GM12873 (cell line): ENCODE results near the gene SLC25A1.

ENCODE experiments used
- TF ChIP-seq, protein P1 (sequence below): IDR thresholded peaks from 2 replicates; pipeline ENCODE4 v1.5.1; 2012; ENCODE audit warnings: low read depth, mild to moderate bottlenecking, moderate library complexity, low read length, control low read depth; ENCODE audit not compliant: insufficient read depth; ENCODE audit errors: missing control alignments

Gene SLC25A1

DNA sequence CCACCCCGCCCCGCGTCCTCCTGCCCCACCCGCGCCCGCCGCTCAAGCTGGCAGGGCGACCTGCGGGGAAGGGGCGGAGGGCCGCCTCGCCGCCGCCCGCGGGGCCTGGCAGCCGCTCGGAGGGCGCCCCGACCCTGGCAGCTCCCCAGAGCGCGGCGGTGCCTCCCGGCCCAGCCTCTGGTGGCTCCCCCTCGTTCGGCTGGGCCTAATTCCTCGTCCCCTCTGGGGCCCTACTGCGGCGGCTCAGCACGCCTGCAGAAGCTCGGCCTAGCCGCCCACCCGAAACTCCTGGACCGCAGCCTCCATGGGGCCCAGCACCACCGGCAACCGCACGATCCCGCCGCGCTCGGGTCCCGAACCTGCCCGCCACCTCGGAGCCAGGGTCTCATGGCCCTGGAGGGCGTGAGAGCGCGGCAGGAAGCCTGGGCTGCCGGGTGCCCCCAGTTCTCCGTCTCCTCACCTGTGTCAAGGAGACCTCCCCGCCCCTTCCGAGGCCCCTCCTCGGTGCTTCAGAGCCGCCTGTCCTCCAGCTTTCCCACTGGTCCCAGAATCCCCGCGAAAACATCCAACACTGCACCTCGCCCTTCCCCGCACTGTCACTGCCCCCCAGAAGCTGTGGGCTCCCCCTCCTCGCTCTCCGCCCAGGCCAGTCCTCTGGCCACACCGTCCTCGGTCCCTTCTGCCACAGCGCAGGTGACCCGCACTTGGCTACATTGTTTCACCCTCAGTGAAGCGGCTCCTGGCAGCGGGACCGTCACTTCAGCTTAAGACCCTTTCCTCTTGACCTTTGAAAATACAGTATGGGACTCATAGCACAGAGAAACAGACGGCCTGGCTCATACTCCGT lies 27.8 kb downstream of the SLC25A1 start:
- TF ChIP-seq, protein P1, sequence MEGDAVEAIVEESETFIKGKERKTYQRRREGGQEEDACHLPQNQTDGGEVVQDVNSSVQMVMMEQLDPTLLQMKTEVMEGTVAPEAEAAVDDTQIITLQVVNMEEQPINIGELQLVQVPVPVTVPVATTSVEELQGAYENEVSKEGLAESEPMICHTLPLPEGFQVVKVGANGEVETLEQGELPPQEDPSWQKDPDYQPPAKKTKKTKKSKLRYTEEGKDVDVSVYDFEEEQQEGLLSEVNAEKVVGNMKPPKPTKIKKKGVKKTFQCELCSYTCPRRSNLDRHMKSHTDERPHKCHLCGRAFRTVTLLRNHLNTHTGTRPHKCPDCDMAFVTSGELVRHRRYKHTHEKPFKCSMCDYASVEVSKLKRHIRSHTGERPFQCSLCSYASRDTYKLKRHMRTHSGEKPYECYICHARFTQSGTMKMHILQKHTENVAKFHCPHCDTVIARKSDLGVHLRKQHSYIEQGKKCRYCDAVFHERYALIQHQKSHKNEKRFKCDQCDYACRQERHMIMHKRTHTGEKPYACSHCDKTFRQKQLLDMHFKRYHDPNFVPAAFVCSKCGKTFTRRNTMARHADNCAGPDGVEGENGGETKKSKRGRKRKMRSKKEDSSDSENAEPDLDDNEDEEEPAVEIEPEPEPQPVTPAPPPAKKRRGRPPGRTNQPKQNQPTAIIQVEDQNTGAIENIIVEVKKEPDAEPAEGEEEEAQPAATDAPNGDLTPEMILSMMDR: no peak

DNA sequence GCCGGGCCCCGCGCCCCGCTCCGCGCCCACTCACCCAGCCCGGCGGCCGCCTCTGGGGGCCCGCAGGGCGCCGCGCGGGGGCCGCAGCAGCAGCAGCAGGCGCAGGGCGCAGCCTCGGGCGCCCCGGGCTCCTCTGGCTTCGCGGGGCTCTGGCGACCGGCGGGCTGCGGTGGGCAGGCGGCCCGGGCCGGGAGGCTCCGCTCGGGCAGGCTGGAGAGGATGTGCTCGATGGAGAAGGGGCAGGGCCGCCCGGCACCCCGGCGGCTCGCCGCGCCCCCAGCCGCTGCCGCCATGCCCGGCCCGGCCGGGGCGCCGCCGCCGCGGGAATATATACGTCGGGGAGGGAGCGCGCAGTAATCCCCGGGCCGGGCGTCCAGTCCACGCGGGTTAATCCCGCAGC lies 28.5 kb downstream of the SLC25A1 start, which contains the start of gene GSC2:
TSS of gene GSC2 (minus strand) at position 302 of the 400 bp plus-strand sequence. CDS start at position 293, 9 bp downstream.
- TF ChIP-seq, protein P1: no peak

DNA sequence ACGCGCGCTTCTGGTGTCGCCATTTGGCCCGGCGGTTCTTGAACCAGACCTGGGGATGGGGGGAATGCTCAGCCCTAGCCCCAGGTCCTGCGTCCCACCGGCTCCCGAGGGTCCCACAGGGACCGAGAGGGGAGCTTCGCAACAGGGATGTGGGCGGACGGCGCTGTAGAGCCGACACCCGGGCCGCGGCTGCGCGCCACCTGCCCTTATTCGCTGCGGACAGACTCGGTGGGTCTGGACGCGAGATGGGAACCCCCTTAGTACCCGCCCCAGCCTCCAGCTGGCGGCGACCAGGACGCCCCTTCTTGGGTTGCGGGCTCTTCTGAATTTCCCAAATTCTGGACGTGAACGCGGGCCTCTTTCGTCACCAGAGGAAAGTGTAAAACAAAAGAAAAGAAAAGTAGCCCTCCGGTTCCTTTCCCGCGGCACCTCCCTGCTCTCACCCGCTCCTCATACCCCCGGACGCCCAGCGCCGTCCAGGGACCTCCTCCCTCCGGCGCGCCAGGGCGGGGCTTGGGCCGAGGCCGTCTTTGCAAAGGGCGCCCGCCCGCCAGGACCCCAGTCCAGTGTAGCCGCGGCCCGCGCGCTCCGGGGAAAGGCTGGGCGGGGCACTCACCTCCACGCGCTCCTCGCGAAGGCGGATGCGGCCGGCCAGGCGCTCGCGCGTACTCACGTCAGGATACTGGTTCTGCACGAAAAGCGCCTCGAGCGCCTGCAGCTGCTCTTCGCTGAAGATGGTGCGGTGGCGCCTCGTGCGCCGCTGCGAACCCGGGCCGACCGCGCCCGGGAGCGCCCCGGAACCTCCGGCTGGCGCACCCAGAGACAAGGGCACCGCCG lies 29.3 kb downstream of the SLC25A1 start:
- TF ChIP-seq, protein P1: no peak

DNA sequence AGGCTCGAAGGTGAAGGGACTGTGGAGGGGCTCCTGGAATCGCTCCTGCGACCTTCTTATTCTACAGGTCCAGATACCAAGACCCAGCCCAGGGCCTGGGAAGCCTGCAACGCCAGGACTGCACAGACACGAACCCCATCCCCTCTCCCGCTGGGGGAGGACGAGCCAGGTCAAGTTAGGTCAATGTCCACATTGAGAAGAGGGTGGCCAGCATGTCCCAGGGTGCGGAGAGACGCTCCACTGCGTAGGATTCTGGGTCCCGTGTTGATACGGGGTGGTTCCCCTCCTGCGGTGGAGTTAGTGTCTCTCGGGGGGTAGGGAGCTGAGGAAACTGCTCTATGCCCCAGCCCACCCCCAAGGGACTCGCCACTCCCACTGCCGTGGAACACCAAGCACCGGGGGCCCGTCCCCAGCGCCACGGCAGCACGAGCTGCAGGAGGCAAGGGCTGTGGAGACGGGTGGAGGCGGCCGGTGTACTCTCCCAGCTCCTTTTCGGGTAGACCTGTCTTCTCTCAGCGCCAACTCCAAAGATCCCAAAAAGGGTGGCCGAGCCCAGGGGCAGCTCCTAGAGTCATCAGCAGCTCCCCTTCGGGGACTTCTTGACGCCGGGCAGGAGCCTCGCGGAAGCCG lies 30.0 kb downstream of the SLC25A1 start:
- TF ChIP-seq, protein P1: no peak

DNA sequence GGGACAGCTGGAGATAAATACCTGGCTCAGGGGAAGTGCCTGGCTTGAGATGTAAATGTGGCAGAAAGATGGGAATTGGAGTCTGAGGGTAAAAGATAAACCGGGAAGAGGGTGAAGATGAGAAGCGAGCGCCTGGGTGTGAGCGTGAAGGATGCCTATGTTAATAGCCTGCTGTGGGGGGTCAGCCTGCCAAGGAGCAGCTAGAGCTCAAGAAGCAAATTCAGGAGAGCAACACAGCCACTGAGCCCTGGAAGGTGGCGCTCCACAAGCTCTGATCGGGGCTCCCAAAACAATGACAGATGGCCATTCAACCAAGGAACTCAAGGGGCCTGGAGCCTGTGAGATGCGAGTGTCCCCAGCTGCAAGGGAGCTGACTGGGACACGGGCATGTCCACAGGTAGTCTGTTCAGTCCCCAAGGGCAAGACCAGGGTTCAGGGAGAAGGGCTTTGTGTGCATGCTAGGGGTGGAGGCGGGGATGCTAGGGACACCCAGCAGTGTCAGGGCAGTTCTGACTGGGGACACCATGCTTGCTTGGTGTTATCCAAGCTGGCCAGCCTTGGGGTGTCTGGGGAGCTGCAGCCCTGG lies 31.2 kb downstream of the SLC25A1 start:
- TF ChIP-seq, protein P1: no peak

- TF ChIP-seq, protein P1: peak; percentile 33
Measured at GRCh38 chr22:19146215-19146968, 32.1 kb downstream of the SLC25A1 start.
